HG02970 (cell line): ENCODE results near the gene LYAR.
"Not testable (repeated sequence)": the region's sequence is repeated elsewhere in the genome, so short reads cannot be mapped to it uniquely, and the experiment has no call there.

Experiments
- ATAC-seq: cut with Tn5 transposase; IDR thresholded peaks from one replicate; pipeline ENCODE4 v1.9.1; 2021; ENCODE audit warnings: mild to moderate bottlenecking, moderate library complexity, moderate number of reproducible peaks; ENCODE audit not compliant: unreplicated experiment, low FRiP score

Gene LYAR

GRCh38 chr4:4269331-4269731 lies 20.6 kb downstream of the LYAR start:
- no peak for ATAC-seq

GRCh38 chr4:4268776-4269175 lies 21.2 kb downstream of the LYAR start:
- no peak for ATAC-seq

GRCh38 chr4:4267981-4268380 lies 22.0 kb downstream of the LYAR start:
- no peak for ATAC-seq

- no peak for ATAC-seq
Observed at GRCh38 chr4:4260185-4260751, 29.7 kb downstream of the LYAR start.

- ATAC-seq, result no peak
Observed at GRCh38 chr4:4259484-4260100, 30.4 kb downstream of the LYAR start.

- ATAC-seq, result not testable (repeated sequence)
Observed at GRCh38 chr4:4257705-4258104, 32.2 kb downstream of the LYAR start.

- no peak for ATAC-seq
Observed at GRCh38 chr4:4256799-4257198, 33.2 kb downstream of the LYAR start.

GRCh38 chr4:4254666-4255065 lies 35.3 kb downstream of the LYAR start:
- ATAC-seq, result no peak

GRCh38 chr4:4254199-4254598 lies 35.8 kb downstream of the LYAR start:
- no peak for ATAC-seq

- ATAC-seq, result no peak
Observed at GRCh38 chr4:4249866-4250265, 40.1 kb downstream of the LYAR start.

- not testable (repeated sequence) for ATAC-seq
Observed at GRCh38 chr4:4249342-4249741, 40.6 kb downstream of the LYAR start.

- no peak for ATAC-seq
Observed at GRCh38 chr4:4248885-4249203, 41.1 kb downstream of the LYAR start.

- peak; percentile 92 for ATAC-seq
Observed at GRCh38 chr4:4248029-4248884, 41.7 kb downstream of the LYAR start, which contains the start of gene TMEM128. TSS of gene TMEM128 (minus strand) at chr4:4248223. CDS start at chr4:4248202, 21 bp downstream.

GRCh38 chr4:4247696-4248028 lies 42.3 kb downstream of the LYAR start:
- no peak for ATAC-seq

- no peak for ATAC-seq
Observed at GRCh38 chr4:4245172-4245571, 44.8 kb downstream of the LYAR start.

GRCh38 chr4:4239551-4239950 lies 50.4 kb downstream of the LYAR start:
- ATAC-seq, result not testable (repeated sequence)

- no peak for ATAC-seq
Observed at GRCh38 chr4:4233610-4234009, 56.3 kb downstream of the LYAR start.

GRCh38 chr4:4228356-4228668 lies 61.6 kb downstream of the LYAR start:
- ATAC-seq, result no peak

GRCh38 chr4:4227510-4228355 lies 62.2 kb downstream of the LYAR start:
- ATAC-seq, result no peak

- no peak for ATAC-seq
Observed at GRCh38 chr4:4226606-4227438, 63.1 kb downstream of the LYAR start, which contains the start of gene OTOP1. TSS of gene OTOP1 (minus strand) at chr4:4226929. CDS start at chr4:4226864, 65 bp downstream.
